Measurements from ENCODE around the gene ASTL.

The ASTL gene

DNA sequence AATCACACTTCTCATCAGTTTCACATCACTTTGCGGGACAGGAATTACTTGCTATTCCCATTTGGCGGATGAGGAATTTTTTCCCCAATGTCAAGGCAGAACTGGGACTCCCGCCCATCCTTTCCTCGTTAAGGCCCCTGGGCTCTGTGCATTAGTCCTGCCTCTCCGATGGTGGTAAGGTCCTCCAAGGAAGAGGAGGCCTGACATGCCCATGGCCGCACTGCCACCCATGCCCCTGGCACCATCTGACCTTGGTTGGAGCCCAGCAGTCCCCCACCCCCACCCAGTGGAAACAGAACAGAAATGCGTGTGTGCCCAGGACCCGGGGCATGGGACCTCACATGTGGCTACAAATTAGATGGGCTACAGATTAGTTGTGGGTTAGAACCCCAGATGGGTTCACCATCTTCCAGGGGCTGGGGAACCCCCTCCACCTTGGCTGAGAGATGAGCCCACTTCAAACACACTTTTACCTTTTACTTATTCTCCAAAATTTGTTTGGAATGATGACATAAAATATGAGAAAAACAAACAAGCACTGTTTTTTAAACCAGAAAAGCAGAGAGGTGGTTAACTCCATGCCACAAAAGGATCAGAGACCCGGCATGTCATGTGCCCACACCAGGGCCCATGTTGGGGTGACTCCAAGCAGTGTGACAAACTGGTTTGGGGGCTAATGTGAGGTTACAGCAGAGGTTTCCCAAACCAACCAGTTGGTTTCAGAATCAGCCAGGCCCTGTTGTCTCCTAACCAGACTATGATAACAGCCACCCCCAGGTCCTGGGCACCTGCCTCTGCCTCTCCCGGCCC, 17.9 kb upstream of the ASTL start:
- peak; percentile 44 for DNase-seq (ENCODE audit: low spot score)
- TF ChIP-seq, protein P1, sequence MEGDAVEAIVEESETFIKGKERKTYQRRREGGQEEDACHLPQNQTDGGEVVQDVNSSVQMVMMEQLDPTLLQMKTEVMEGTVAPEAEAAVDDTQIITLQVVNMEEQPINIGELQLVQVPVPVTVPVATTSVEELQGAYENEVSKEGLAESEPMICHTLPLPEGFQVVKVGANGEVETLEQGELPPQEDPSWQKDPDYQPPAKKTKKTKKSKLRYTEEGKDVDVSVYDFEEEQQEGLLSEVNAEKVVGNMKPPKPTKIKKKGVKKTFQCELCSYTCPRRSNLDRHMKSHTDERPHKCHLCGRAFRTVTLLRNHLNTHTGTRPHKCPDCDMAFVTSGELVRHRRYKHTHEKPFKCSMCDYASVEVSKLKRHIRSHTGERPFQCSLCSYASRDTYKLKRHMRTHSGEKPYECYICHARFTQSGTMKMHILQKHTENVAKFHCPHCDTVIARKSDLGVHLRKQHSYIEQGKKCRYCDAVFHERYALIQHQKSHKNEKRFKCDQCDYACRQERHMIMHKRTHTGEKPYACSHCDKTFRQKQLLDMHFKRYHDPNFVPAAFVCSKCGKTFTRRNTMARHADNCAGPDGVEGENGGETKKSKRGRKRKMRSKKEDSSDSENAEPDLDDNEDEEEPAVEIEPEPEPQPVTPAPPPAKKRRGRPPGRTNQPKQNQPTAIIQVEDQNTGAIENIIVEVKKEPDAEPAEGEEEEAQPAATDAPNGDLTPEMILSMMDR (IDR thresholded peaks at IDR 0.05; ENCODE audit: borderline replicate concordance, control extremely low read depth, extremely low read depth, insufficient read depth, missing control alignments) = no peak
- in situ Hi-C loops (cut with MboI; ENCODE audit: low sequenced_read_pairs, unreplicated experiment) = no loop called here

DNA sequence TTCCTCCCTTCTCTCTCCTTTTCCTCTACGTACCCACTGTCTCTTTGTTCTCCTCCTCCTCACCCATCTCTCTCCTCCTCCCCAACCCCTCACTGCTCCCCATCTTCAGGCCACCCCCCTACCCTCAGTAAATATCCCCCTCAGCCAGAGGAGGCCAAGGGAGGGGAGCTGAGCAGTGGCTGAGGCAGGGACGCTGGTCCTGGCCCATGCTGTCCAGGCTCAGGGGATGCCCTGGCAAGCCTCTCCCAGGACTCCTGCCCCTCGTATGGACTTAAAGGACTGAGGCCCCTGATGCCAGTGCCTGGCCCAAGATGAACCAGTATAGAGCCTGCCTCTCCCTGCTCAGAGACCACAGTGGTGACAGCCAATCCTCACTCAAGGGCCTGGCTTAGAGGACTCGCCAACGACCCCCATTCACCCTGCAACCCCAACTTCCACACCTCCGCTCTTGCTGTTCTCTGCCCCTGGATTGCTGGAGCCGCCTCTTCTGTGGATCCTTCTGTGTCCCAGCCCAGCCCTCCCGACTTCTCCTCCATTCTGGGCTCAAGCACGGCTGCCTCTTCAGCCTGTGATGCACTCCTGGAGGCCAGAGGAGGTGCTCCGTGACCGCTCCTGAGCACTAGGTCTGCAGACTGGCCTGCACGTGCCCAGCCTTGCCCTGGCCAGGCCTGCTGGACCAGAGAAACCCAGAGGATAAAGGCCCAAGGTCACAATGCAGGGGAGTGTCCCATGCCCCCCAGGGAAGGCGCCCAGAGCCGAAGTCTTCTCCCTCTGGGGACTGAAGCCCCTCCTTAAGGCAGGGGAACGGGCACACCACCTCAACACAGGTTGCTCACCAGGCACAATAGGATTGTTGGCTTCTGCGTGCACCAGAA, 16.4 kb upstream of the ASTL start:
- in situ Hi-C loops (cut with MboI; ENCODE audit: low sequenced_read_pairs, unreplicated experiment) = no loop called here
- peak; percentile 9 for DNase-seq (ENCODE audit: low spot score)
- TF ChIP-seq, protein P1 (IDR thresholded peaks at IDR 0.05; ENCODE audit: borderline replicate concordance, control extremely low read depth, extremely low read depth, insufficient read depth, missing control alignments) = no peak

DNA sequence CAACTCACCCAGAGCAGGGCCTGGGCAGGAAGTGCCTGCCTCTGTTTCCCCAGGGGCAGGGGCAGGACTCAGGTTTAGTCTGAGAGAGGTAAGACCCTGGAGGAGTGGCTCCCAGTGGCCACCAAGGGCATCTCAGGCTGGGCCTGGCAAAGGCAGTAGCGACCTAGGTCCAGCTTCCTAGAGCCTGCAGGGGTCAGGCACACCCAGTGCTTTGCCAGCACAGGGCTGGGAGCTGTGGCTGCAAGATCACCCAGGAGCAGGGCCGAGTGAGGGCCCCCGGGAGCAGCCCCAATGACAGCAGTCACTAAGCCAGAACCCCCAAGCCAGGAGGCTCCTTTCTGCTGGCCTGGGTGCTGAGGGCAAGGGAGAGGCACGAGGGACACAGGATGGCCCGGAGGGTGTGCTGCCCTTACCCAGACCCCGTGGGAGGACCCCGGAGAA, 15.7 kb upstream of the ASTL start:
- in situ Hi-C loops (cut with MboI; ENCODE audit: low sequenced_read_pairs, unreplicated experiment) = no loop called here
- no peak for DNase-seq (ENCODE audit: low spot score)
- TF ChIP-seq, protein P1 (IDR thresholded peaks at IDR 0.05; ENCODE audit: borderline replicate concordance, control extremely low read depth, extremely low read depth, insufficient read depth, missing control alignments) = no peak

DNA sequence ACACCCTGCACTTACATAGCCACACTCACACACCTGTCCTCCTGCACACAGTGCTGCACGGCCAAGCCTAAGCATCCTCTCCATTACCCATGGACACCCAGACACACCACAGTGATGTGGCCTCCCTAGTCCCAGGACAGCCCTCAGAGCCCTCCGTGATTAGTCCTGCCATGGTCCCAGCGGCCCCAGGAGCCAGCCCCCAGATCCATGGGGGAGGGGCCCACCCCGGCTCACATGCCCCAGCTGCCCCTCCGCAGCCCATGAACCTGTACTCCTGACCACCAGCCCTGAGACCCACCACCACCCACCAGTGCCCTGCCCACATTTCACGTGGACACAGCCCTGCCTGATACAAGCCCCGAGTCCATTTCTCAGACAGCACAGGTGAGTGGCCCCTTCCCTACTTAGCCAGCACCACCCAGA, 15.0 kb upstream of the ASTL start:
- in situ Hi-C loops (cut with MboI; ENCODE audit: low sequenced_read_pairs, unreplicated experiment) = no loop called here
- DNase-seq (ENCODE audit: low spot score) = no peak
- TF ChIP-seq, protein P1 (IDR thresholded peaks at IDR 0.05; ENCODE audit: borderline replicate concordance, control extremely low read depth, extremely low read depth, insufficient read depth, missing control alignments) = no peak

DNA sequence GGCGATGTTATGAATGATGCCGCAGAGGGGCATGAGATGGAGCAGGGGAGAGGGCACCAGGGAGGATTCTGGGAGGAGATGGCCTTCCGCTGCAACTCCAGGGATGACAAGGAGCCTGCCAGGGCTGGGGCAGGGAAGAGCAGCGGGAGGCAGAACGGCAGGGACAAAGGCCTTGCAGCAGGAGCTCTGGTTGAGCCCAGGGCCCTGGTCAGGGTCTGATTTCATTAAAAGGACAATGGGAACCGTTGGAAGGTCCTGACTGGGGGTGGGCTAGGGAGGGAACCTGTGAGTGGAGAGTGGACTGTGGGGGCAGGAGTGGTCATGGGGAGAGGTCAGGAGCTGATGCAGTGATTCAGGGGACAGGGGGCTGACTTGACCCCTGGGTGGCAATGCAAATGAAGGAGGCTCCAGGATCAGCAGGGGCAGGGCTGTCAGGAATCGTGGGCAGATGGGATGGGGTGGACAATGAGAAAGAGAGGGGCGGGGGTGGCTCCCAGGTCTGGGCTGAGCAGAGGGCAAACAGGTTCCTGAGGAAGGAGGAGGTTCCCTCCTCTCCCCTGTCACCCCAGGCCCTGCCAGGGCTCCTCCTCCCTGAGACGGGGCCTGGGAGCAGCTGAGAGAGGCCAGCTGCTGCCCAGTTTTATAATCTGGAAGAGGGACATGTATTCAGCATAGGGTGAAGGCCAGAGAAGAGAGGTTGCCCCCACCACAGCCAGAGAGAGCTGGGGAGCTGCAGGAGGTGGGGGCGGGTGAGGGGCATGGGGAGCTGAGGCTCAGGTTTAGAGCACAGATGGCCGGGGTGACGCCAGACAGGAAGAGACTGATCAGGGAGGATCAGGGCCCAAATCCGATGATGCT, 14.2 kb upstream of the ASTL start:
- in situ Hi-C loops (cut with MboI; ENCODE audit: low sequenced_read_pairs, unreplicated experiment) = no loop called here
- DNase-seq (ENCODE audit: low spot score) = no peak

More for the DNA sequence above, 14.2 kb upstream of the ASTL start:
- TF ChIP-seq, protein P1 (IDR thresholded peaks at IDR 0.05; ENCODE audit: borderline replicate concordance, control extremely low read depth, extremely low read depth, insufficient read depth, missing control alignments) = no peak
